ENCODE measurements around the gene FAM228B.
"Not testable (repeated sequence)": the region's sequence is repeated elsewhere in the genome, so short reads cannot be mapped to it uniquely, and the experiment has no call there.

The FAM228B gene

DNA sequence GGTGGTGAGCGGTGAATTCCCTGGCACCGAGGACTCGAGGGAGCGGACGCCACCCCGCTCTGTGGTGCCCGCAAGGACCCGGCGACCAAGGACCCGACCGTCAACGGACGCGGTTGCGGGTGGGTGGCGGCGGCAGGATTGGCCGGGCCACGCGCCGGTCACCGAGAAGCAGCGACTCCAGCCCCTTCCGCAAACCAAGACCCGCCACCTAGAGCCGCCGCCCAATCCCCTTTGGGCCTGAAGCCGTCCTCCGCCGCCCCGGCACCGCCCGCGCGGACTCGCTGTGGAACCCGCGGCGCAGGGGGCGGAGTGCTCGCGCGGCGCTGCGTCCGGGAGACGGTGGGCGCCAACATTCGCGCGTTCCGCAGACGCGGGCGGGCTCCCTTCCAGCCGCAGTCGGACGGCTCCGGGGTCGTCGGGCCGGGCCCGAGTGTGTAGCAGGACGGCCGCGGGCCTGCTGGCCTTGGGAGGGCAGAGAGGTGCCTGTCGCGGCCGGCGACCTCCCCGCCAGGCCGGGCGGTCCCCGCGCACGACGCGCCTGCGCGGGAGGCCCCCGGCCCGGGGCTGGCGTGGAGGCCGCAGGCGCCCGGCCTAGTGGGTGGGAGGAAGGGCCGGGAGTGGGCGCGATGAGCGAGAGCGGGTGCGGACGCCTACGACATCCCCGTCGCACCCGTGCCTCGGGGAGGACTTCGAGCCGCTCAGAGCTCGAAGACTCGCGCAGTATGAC, at the start of gene FAM228B, which contains the start of gene PFN4:
TSS of gene FAM228B (plus strand) at position 275 of the 727 bp plus-strand sequence. CDS start 893 bp downstream, outside the sequence.
TSS of gene PFN4 (minus strand) at position 140 of the 727 bp plus-strand sequence. CDS start 799 bp downstream, outside the sequence.
- peak; percentile 64 for DNase-seq

DNA sequence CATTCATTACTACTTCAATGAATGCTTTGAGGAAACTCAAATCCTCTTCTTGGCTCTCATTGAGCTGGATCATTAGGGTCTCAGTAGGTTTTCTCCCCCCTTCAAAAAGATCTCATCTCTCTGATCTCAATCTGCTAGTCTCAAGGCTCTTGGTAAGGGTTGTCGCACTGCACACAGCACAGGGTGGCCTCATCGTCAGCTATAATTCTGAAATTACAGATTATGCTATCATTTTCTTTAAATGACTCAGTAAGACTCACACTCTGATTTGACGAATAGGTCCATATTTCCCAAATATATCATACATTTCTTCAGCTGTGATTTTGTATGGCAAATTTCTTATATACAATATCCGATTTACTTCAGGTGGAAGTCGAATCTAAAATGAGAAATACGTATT, 49.5 kb upstream of the FAM228B start:
- no peak for DNase-seq

DNA sequence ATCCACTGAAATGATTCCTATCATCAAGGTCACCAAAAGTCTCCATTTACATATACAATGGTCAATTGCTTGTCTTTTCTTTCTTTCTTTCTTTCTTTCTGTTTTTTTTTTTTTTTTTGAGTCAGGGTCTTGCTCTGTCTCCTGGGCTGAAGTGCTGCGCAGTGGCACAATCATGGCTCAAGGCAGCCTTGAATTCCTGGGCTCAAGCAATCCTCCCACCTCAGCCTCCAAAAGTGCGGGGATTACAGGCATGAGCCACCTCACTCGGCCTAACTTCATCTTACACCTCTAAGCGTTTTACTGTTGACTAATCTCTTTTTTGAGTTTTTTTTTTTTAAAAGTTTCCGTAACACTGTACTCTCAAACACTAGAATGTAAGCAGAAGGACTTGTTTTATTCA, 48.0 kb upstream of the FAM228B start:
- no peak for DNase-seq

DNA sequence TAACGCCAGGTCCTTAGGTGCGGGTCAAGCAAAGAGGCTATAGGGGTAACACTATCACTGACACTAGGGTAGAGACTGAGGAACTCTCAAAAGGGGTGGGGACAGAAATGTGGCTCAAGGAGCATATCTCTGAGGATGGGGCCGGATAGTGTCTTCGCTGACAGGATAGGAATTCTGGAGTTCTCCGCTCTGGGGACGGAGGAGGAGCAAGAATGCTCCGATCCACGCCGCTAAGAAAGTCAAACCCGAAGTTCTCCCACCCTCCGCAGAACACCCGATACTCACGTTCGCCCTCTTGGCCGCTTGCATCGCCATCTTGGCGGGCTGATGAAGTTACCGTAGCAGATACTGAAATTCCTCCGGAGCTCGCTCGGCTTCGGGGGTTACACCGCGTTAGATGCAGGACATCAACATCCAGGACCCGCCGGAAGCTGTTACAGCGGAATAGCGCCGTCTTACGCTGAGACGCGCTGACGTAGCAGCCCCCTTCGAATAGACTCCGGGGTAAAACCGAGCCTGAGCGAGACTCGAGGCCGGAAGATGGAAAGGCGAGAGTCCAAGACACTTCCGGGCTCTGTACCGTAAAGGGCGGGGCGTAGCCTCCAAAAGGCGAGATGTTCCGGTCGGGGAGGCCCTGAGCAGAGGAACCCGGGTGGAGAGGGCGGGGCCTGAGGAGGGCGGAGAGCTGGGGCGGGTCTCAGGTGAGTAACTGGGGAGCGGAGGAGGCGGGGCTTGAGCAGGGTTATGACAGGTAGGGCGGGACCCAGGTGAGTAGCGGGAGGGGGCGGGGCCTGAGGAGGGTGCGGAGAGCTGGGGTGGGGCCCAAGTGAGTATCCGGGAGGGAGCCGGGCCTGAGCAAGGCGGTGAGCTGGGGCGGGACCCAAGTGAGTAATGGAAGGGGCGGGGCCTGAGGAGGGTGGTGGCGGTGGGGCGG, 47.1 kb upstream of the FAM228B start, which contains the start of gene SF3B6:
TSS of gene SF3B6 (minus strand) at position 412 of the 934 bp plus-strand sequence. CDS start at position 315, 97 bp downstream.
- DNase-seq, result peak; percentile 100

DNA sequence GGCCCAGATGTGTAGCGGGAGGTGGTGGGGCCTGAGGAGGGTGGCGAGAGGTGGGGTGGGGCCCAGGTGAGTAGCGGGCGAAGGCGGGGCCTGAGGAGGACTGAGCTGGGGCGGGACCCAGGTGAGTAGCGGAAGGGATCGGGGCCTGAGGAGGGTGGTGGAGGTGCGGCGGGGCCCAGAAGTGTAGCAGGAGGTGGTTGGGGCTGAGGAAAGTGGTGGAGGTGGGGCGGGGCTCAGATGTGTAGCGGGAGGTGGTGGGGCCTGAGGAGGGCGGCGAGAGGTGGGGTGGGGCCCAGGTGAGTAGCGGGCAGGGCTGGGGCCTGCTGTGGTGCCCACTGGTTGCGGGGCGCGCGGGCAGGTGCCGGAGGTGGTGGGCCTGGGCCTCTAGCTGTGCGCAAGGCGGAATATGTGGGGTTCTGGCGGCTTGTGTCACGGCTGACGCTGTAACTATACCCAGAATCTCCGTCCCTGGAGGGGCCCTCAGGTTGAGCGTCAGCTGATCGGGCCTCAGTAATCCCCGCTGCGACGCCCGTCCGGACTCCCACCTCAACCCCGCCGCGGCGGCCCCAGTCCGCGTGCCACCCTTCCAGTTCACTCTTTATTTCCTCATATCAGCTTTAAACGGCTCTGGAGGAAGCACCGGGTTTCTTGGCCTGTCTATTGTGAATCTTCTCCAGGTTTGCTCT, 46.3 kb upstream of the FAM228B start:
- no peak for DNase-seq

DNA sequence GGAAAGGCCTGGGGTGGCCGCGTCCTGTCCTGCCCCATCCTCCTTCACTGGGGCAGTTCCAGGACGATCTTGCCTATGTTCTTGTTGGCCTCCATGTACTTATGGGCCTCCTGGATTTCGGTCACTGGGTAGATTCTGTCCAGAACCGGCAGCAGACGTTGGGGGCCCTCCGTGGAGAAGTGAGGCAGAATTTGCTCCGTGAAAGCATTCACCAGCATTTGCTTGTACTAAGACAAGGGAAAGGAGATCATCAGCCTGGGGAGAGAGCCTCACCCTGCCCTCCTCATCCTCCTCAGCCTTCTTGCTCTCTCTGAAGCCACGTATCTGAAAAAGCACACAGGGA, 45.8 kb upstream of the FAM228B start:
- DNase-seq, result no peak

DNA sequence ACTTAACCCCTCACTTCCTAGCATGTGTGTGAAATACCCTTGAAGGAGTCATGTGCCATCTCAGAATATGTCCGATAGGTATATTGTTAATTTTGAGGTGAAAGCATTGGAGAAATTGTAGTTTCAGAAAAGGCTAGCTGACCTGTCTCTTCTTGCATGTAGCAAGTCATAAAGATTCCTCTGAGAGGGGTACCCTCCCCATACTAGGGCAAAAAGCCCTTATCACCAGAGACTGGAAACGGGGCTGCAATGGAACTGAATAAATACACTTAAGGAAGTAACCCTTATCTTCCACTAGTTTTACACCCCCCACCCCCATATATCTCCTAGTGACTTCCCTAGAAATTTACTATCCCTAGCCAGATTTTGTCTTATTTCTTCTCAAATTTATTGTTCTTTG, 45.4 kb upstream of the FAM228B start:
- DNase-seq, result no peak

DNA sequence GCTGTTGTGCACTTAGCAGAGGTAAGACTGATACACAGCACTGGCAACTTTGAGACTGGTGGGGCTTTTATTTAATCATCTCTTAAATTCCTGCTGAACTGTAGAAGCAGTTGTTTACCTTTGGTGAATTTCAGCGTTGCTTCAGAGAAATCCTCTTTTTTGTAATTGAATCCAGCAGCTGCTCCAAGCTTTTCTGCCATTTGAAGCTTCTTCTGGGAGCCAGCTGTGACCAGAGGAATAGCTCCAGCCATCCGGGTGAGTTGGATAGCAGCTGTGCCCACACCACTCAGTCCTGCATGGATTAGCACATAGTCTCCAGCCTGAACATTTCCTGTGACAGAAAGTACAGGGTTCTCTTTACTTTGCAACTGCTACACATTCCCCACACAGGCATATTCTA, 42.6 kb upstream of the FAM228B start:
- peak; percentile 49 for DNase-seq

DNA sequence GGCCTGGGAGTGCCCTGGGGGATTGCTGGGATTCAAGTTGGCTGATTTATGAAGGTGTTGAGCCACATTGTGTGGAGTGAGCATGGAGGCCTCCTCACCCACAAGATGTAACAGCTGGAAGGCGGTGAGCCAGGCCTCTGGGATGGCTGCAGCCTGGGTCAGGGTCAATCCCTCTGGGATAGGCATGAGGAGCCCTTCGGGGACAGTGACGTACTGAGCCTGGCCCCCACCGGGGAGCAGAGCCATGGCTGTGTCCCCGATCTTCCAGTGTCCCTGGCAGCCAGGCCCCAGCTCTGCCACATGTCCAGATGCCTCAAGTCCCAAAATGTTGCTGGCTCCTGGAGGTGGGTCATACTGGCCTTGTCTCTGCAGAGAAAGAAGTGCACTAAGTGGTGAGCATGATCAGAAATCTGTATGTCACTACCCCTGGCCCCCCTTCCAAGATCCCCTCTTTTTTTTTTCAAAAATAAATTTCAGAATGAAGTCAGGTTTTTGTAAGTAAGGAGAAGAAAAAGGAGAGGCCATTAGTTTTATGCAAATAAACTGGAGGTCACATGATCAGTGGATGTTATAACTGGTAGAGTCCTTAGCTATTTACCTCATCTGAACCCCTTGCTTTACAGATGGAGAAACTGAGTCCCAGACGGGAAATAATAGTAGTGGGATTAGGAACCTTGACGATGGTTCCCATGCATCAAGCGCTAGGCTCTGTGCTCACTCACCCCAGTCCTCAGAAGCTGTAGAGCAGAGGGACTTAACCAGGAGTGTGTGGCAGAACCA, 40.3 kb upstream of the FAM228B start:
- no peak for DNase-seq

DNA sequence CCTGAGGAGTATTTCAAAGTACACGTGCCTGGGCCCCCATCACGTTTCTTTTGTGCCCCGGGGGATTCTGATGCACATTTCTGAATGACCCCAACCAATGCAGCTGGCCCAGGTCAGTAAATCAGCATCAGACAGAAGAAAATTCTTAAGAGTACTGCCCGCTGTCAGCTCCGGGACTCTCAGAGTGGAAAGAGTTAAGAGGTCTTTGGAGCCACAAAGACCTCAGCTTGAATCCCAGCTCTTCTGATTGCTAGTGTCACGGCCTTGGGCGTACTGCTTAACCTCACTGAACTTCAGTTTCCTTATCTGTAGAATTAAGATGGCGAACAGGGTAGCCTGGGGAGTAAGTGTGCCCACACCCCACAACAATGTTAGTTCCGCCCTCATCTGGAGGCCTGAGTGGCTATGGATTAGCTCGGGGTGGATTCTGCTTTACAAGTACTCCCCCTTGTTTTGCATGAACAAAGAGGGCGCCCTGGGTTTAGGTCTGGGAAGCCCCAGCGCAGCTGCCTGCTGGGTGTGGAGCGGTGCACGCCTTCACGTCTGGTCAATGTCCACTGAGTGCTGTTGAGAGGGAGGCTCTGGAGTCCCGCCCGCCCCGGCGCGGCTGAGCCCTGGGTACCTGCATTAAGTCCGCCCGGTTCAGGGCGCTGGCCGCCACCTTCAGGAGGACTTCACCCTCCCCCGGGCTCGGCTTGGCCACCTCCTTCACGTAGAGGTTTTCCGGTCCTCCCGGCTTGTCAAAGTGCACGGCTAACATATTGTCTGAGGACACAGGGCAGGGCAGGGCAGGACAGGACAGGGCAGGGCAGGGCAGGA, 39.5 kb upstream of the FAM228B start:
- DNase-seq, result peak; percentile 93

DNA sequence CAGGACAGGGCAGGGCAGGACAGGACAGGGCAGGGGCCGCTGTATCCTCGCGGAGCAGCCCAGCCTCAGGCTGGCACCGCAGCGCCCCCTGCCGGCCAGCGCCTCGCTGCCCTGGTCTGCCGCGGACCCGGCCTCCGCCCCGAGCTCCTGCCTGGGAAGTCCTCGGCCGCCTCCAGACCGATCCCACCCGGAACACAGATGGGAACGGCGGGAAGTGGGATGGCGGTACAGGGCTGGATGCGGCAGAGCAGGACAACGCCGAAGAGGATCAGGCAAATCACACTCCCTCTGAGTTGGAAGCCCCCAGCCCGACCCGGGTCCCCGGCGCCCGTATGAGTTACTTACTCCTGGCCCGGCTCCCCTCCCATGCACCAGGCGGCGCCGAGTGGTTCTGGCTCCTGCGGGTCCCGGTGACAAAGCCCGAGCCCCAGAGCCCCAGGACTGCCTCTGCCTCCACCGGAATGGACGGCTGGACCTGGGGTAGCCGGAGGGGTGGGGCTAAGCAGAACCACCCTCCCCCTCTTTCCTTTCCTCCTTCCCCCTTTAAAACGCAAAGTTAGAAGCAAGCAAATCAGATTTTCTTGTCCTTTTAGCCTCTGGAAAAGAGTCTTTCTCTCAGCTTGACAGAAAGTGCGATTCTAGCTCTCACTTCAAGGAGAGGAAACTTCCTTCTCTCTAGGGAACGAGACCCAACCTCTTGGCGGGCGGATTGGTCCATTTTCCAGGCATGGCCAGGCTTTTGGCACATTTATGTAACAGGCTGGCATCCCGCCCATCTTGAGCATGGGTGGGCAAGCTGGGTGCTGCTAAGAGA, 38.7 kb upstream of the FAM228B start, which contains the start of gene TP53I3:
TSS of gene TP53I3 (minus strand) at position 449 of the 814 bp plus-strand sequence. CDS start 508 bp downstream, outside the sequence.
- peak; percentile 88 for DNase-seq

DNA sequence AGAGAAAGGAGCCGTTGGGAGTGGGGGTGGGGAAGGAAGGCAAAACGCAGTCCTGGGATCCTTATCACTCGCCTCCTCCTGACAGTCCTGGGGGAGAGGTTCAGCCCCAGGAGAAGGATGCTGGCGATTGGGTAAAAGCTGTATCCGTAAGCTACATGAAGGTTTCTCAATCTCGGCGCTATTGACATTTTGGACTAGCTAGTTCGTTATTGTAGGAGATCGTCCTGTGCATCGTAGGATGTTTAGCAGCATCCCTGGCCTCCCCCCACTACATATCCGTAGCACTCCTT, 38.1 kb upstream of the FAM228B start:
- DNase-seq, result no peak

DNA sequence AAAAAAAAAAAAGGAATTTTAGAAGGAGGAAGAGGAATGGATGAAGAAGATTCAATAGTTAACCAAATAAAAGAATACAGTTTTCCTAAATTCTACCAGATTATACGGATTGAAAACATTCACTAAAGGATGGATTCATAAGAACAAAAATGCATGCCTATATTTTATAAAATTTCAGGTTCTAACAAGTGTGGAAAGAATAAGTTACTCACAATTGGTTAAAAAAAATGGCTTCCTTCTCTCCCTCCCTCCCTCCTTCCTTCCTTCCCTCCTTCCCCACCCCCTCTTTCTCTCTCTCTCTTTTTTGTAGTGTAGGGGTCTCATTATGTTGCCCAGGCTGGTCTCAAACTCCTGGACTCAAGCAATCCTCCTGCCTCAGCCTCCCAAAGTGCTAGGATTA, 37.0 kb upstream of the FAM228B start:
- no peak for DNase-seq

DNA sequence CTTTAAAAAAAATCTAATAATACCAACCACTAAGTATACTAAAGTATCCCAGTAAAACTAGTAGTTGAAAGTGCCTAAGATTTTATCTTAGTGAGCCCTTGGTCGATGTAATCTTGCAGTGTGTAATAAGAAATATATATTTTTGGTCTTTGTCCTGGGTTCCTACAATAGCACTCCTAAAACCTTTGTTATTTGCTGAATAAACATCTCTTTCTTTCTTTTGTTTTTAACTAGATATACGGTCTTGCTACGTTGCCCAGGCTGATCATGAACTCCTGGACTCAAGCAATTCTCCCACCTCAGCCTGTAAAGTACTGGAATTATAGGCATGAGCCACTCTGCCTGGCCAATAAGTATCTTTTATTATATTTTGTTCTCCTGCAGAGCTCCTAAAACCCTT, 36.2 kb upstream of the FAM228B start:
- no peak for DNase-seq

DNA sequence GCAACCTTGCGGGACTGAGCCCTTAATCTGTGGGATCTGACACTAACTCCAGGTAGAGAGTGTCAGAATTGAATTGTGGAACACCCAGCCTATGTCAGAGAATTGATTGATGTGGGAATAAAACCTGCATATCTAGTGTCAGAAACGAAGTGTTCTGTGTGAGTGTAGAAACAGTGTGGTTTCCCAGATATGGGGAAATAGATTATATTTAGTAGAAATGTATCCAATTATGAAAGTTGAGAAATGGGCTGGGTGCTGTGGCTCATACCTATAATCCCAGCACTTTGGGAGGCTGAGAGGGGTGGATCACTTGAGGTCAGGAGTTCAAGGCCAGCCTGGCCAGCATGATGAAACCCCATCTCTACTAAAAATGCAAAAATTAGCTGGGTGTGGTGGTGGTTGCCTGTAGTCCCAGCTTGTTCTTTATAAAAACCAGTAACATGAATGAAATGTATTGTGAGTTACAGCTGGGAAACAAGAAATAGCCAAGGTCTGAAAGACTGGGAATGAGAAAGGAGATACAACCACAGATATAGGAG, 34.4 kb upstream of the FAM228B start:
- no peak for DNase-seq

DNA sequence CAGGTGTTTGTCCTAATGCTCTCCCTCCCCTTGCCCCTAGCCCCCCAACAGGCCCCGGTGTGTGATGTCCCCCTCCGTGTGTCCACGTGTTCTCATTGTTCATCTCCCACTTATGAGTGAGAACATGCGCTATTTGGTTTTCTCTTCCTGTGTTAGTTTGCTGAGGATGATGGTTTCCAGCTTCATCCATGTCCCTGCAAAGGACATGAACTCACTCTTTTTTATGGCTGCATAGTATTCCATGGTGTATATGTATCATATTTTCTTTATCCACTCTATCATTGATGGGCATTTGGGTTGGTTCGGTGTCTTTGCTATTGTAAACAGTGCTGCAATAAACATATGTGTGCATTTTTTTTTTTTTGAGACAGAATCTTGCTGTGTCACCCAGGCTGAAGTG, 30.0 kb upstream of the FAM228B start:
- DNase-seq, result not testable (repeated sequence)

DNA sequence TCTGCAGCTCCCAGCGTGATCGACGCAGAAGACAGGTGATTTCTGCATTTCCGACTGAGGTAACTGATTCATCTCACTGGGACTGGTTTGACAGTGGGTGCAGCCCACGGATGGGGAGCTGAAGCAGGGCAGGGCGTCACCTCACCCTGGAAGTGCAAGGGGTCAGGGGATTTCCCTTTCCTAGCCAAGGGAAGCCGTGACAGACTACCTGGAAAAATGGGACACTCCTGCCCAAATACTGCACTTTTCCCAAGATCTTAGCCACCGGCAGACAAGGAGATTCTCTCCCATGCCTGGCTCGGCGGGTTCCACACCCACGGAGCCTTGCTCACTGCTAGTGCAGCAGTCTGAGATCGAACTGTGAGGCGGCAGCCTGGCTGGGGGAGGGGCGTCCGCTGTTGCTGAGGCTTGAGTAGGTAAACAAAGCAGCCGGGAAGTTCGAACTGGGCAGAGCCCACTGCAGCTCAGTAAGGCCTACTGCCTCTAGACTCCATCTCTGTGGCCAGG, 28.0 kb upstream of the FAM228B start:
- DNase-seq, result peak; percentile 26

DNA sequence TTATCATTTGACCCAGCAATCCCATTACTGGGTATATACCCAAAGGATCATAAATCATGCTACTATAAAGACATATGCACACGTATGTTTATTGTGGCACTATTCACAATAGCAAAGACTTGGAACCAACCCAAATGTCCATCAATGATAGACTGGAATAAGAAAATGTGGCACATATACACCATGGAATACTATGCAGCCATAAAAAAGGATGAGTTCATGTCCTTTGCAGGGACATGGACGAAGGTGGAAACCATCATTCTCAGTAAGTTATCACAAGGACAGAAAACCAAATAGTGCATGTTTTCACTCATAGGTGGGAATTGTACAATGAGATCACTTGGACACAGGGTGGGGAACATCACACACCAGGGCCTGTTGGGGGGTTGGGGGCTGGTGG, 22.5 kb upstream of the FAM228B start:
- not testable (repeated sequence) for DNase-seq

DNA sequence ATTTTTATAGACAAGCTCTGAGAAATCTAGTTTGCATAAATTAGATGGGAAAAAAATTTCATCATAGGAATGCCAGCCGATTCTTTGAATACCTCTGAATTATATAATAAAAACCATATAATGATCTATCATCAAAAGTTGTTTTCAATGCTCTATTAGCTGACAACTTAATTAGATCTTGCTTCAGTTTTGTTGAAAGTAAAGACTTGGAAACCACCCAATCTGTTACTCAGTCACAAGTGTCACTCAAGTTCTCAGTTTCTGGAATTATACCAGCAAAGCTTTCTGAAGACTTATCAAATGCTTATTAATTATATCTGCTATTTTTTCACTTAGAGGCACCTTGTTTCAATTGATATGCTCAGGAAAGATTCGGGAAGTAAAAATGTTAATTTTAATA, 21.3 kb upstream of the FAM228B start:
- no peak for DNase-seq

DNA sequence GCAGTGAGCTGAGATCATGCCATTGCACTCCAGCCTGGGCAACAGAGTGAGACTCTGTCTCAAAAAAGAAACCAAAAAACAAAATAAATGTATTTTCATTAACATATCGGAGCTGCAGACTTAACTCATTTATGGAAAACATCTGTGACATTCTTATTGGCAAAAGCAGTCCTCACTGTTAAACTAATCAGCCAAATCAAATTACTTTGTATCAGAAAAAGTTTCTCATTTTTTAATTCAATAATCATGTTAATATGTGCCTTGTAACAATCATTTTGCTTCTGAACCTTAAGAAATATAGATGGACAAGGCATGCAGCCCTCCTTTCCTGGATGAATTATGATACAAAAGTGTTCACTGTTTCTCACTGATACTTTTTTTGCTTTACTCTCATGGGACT, 20.6 kb upstream of the FAM228B start:
- no peak for DNase-seq

Measured in NCI-H510A (cell line).